ENCODE results near the gene ZBTB47. TPM values are rescaled to one million over a fixed set of nuclear protein-coding genes. Genes with fewer than 3 reads are reported as not detected.

ZBTB47 gene
- total RNA-seq, 1 donor from 2014 or later = 69.3 TPM

- intact Hi-C loops (cut with DNase I) = no loop called here
These were observed 16.6 kb downstream of the ZBTB47 start for GRCh38 chr3:42670051-42670576.

DNA sequence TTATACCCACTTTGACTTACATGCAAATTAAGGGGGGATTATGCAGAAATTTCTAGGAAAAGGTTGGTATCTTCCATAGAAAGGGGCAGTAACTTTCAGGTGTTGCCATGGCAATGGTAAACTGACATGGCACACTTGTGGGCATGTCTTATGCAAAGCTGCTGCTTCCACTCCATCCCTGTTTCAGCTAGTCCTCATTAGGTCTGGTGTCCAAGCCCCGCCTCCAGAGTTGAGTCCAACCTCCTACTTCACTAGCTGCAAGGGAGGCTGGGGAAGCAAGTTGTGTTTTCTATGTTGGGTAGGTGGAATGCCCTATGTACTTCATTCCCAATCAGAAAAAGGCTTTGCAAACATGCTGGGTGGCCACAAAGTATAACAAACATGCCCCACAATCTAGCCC lies 17.2 kb downstream of the ZBTB47 start:
- DNase-seq (ENCODE audit: low spot score in 2 of 2) = peak in 1 of 2 donors; percentile 40
- Histone ChIP-seq H3K4me1 (peaks cover 0 to 22% of the 10 kb centered on the region in 2 donors), H3K9me3 (no peaks in the 10 kb centered on the region), H3K27me3 (no peaks in the 10 kb centered on the region), H3K36me3 (no peaks in the 10 kb centered on the region), H3K27ac (no peak overlapping the region), H3K4me3 (no peak overlapping the region)
- TF ChIP-seq, protein P1, sequence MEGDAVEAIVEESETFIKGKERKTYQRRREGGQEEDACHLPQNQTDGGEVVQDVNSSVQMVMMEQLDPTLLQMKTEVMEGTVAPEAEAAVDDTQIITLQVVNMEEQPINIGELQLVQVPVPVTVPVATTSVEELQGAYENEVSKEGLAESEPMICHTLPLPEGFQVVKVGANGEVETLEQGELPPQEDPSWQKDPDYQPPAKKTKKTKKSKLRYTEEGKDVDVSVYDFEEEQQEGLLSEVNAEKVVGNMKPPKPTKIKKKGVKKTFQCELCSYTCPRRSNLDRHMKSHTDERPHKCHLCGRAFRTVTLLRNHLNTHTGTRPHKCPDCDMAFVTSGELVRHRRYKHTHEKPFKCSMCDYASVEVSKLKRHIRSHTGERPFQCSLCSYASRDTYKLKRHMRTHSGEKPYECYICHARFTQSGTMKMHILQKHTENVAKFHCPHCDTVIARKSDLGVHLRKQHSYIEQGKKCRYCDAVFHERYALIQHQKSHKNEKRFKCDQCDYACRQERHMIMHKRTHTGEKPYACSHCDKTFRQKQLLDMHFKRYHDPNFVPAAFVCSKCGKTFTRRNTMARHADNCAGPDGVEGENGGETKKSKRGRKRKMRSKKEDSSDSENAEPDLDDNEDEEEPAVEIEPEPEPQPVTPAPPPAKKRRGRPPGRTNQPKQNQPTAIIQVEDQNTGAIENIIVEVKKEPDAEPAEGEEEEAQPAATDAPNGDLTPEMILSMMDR (IDR thresholded peaks at IDR 0.05) = no peak
- intact Hi-C loops (cut with DNase I) = no loop called here

More at GRCh38 chr3:42670051-42670576, 16.6 kb downstream of the ZBTB47 start:
- H3K27ac ChIP-seq = no peak overlapping the region
- no peaks in the 10 kb centered on the region for H3K36me3 ChIP-seq
- H3K4me1 ChIP-seq = peaks cover 0 to 26% of the 10 kb centered on the region in 2 donors
- H3K27me3 ChIP-seq = no peaks in the 10 kb centered on the region
- TF ChIP-seq, protein P1 (IDR thresholded peaks at IDR 0.05) = no peak
- H3K4me3 ChIP-seq = no peak overlapping the region
- no peak for DNase-seq (ENCODE audit: low spot score in 2 of 2)
- no peaks in the 10 kb centered on the region for H3K9me3 ChIP-seq

GRCh38 chr3:42672515-42672914 lies 19.0 kb downstream of the ZBTB47 start:
- intact Hi-C loops (cut with DNase I) = no loop called here
- no peaks in the 10 kb centered on the region for H3K27me3 ChIP-seq
- TF ChIP-seq, protein P1 (IDR thresholded peaks at IDR 0.05) = no peak

GRCh38 chr3:42673082-42673481 lies 19.6 kb downstream of the ZBTB47 start:
- DNase-seq (ENCODE audit: low spot score in 2 of 2) = peak in 1 of 2 donors; percentile 47
- TF ChIP-seq, protein P1 (IDR thresholded peaks at IDR 0.05) = no peak
- Histone ChIP-seq H3K4me3 (no peak overlapping the region), H3K27ac (no peak overlapping the region), H3K4me1 (no peaks in the 10 kb centered on the region), H3K9me3 (peaks cover 0 to 5% of the 10 kb centered on the region in 2 donors), H3K36me3 (no peaks in the 10 kb centered on the region), H3K27me3 (no peaks in the 10 kb centered on the region)
- intact Hi-C loops (cut with DNase I) = no loop called here

More at GRCh38 chr3:42672515-42672914, 19.0 kb downstream of the ZBTB47 start:
- Histone ChIP-seq H3K4me1 (peaks cover 0 to 4% of the 10 kb centered on the region in 2 donors), H3K36me3 (no peaks in the 10 kb centered on the region), H3K4me3 (no peak overlapping the region), H3K9me3 (peaks cover 0 to 5% of the 10 kb centered on the region in 2 donors), H3K27ac (no peak overlapping the region)
- peak in 1 of 2 donors; percentile 5 for DNase-seq (ENCODE audit: low spot score in 2 of 2)

- TF ChIP-seq, protein P1 (IDR thresholded peaks at IDR 0.05) = no peak
- H3K27me3 ChIP-seq = no peaks in the 10 kb centered on the region
- H3K36me3 ChIP-seq = no peaks in the 10 kb centered on the region
- H3K4me1 ChIP-seq = no peaks in the 10 kb centered on the region
- H3K27ac ChIP-seq = no peak overlapping the region
- intact Hi-C loops (cut with DNase I) = no loop called here
- peaks cover 0 to 5% of the 10 kb centered on the region in 2 donors for H3K9me3 ChIP-seq
- no peak overlapping the region for H3K4me3 ChIP-seq
- DNase-seq (ENCODE audit: low spot score in 2 of 2) = no peak
These were observed 20.6 kb downstream of the ZBTB47 start for GRCh38 chr3:42674146-42674545.

All from ascending aorta (tissue), 2 donors.